Neural crest cell (in vitro differentiated cells): ENCODE measurements around the gene TEX14. TPM values are rescaled to one million over a fixed set of nuclear protein-coding genes. Genes with fewer than 3 reads are reported as not detected.
"Not testable (repeated sequence)": the region's sequence is repeated elsewhere in the genome, so short reads cannot be mapped to it uniquely, and the experiment has no call there.

Experiments used
- DNase-seq: peaks from one replicate; pipeline ENCODE4 v3.0.0; 2021; ENCODE audit warnings: low read depth, mixed read lengths, low spot score
- H3K27ac Mint-ChIP-seq: one replicate; pipeline ENCODE4 v1.8.0; 2021; ENCODE audit warnings: mild to moderate bottlenecking, mixed read lengths; ENCODE audit not compliant: unreplicated experiment
- H3K27me3 Mint-ChIP-seq: 2 replicates; pipeline ENCODE4 v1.8.0; 2021; ENCODE audit warnings: low read depth, mild to moderate bottlenecking, mixed read lengths
- H3K36me3 Mint-ChIP-seq: 2 replicates; pipeline ENCODE4 v1.8.0; 2021; ENCODE audit warnings: low read depth, mild to moderate bottlenecking, mixed read lengths
- H3K4me1 Mint-ChIP-seq: 2 replicates; pipeline ENCODE4 v1.8.0; 2021; ENCODE audit warnings: mixed read lengths
- H3K4me3 Mint-ChIP-seq: one replicate; pipeline ENCODE4 v1.8.0; 2021; ENCODE audit warnings: mild to moderate bottlenecking, mixed read lengths
- H3K9me3 Mint-ChIP-seq: 2 replicates; pipeline ENCODE4 v1.8.0; 2021; ENCODE audit warnings: mixed read lengths
- total RNA-seq: library from RNA; stranded (reverse); gene quantifications from 2 replicates; pipeline ENCODE4 v1.2.1, GENCODE V29; 2021
- TF ChIP-seq, protein P1 (sequence below): fragments of 200-600 bp; sonication (generic); conservative IDR thresholded peaks from 2 replicates; pipeline ENCODE4 v1.5.0; 2021; ENCODE audit warnings: antibody characterized with exemption, mild to moderate bottlenecking

The TEX14 gene
- total RNA-seq, 1 donor from 2014 or later: 0.21 TPM

DNA sequence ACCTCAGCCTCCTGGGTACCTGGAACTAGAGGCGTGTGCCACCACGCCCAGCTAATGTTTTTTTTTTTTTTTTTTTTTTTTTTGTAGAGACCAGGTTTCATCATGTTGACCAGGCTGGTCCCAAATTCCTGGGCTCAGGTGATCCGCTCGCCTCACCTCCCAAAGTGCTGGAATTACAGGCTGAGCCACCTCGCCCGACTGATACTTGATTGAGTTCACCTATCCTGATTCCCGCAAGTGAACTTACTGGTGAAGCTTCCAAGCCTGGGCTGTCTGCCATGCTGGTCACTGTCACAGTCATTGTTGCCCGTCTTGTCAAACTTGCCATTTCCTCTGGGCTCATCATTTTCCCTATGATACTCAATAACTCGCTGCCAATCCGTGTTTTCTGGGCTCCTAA, 106.3 kb downstream of the TEX14 start:
- Mint-ChIP-seq H3K4me1 (no peaks in the 10 kb centered on the region), H3K27me3 (peaks cover 29% of the 10 kb centered on the region), H3K4me3 (no peak overlapping the region), H3K36me3 (no peaks in the 10 kb centered on the region), H3K9me3 (no peaks in the 10 kb centered on the region), H3K27ac (no peak overlapping the region)
- no peak for DNase-seq
- TF ChIP-seq, protein P1, sequence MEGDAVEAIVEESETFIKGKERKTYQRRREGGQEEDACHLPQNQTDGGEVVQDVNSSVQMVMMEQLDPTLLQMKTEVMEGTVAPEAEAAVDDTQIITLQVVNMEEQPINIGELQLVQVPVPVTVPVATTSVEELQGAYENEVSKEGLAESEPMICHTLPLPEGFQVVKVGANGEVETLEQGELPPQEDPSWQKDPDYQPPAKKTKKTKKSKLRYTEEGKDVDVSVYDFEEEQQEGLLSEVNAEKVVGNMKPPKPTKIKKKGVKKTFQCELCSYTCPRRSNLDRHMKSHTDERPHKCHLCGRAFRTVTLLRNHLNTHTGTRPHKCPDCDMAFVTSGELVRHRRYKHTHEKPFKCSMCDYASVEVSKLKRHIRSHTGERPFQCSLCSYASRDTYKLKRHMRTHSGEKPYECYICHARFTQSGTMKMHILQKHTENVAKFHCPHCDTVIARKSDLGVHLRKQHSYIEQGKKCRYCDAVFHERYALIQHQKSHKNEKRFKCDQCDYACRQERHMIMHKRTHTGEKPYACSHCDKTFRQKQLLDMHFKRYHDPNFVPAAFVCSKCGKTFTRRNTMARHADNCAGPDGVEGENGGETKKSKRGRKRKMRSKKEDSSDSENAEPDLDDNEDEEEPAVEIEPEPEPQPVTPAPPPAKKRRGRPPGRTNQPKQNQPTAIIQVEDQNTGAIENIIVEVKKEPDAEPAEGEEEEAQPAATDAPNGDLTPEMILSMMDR: no peak

DNA sequence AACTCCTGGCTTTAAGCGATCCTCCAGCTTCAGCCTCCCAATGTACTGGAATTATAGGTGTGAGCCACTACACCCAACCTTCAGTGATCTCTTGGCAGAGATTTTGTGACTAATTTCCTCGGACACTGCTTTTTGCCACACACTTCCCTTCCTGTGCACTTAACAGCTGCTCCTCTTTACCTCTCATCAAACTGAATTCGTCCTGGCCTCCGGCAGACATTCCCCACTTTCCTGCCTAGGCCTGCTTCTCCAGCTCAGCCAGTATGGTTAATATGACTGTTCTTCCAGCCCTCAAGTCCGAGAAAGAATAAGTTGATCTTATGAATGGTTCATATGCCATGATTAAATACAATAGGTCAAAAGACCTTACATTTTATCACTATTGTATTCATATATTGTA, 108.4 kb downstream of the TEX14 start:
- Mint-ChIP-seq H3K27me3 (peaks cover 41% of the 10 kb centered on the region), H3K4me1 (no peaks in the 10 kb centered on the region), H3K36me3 (no peaks in the 10 kb centered on the region), H3K9me3 (no peaks in the 10 kb centered on the region), H3K27ac (peak overlapping the region; percentile 59), H3K4me3 (no peak overlapping the region)
- TF ChIP-seq, protein P1: no peak
- no peak for DNase-seq

DNA sequence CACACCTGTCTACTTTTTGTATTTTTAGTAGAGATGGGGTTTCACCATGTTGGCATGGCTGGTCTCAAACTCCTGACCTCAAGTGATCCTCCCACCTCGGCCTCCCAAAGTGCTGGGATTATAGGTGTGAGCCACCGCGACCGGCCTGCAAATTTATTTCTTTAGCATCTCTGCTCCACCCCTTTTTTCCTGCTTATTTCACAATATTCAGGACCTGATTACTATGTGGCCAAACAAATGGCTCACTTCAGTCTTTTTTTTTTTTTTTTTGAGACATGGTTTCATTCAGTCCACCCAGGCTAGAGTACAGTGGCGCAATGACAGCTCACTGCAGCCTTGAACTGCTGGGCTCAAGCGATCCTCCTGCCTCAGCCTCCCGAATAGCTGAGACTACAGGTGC, 109.1 kb downstream of the TEX14 start:
- not testable (repeated sequence) for DNase-seq, H3K4me1 Mint-ChIP-seq, H3K27ac Mint-ChIP-seq, H3K36me3 Mint-ChIP-seq, H3K9me3 Mint-ChIP-seq, H3K4me3 Mint-ChIP-seq
- peaks cover 46% of the 10 kb centered on the region for H3K27me3 Mint-ChIP-seq

DNA sequence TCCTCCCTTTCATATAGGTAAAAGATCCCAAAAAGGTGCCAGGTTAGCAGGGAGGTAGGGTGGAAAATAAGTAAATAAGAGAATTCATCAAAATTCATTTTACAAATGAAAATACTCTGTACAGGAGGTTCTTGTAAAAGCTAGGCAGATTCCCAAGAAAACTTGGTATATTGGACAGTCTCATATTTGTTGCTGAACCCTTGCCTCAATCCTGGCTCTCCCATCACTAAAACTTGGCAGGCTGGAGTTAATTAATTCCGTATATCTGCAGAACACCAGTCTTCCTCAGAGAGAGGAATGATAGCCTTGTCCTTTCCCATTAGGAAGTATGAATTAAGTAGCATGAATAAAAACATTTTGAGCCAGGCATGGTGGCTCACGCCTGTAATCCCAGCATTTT, 111.2 kb downstream of the TEX14 start:
- Mint-ChIP-seq H3K36me3 (no peaks in the 10 kb centered on the region), H3K4me1 (peaks cover 12% of the 10 kb centered on the region), H3K27me3 (peaks cover 37% of the 10 kb centered on the region), H3K9me3 (no peaks in the 10 kb centered on the region), H3K4me3 (no peak overlapping the region), H3K27ac (no peak overlapping the region)
- DNase-seq: no peak
- TF ChIP-seq, protein P1: no peak

DNA sequence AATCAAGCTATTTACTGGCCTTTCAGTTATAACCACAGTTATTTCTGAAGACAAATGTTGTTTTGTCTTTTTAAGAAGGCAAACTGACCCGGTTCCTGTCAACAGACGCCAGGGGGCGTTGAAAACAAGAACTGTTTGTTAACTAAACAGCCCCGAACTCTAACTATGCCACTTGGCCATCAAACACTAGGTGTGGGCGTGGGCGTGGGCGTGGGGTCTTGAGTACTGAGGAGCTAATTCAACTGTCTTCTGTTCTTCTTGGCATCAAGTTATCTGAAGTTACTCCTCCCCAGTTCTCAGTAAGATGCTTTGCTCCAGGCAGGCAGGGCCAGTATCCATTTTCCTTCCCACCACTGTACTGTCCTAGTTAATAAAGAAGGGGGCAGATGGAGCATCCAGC, 114.1 kb downstream of the TEX14 start:
- H3K27ac Mint-ChIP-seq: no peak overlapping the region
- peaks cover 23% of the 10 kb centered on the region for H3K27me3 Mint-ChIP-seq
- no peaks in the 10 kb centered on the region for H3K36me3 Mint-ChIP-seq
- H3K4me3 Mint-ChIP-seq: no peak overlapping the region
- TF ChIP-seq, protein P1: peak; percentile 74
- H3K4me1 Mint-ChIP-seq: peaks cover 12% of the 10 kb centered on the region
- DNase-seq: peak; percentile 68
- H3K9me3 Mint-ChIP-seq: no peaks in the 10 kb centered on the region

DNA sequence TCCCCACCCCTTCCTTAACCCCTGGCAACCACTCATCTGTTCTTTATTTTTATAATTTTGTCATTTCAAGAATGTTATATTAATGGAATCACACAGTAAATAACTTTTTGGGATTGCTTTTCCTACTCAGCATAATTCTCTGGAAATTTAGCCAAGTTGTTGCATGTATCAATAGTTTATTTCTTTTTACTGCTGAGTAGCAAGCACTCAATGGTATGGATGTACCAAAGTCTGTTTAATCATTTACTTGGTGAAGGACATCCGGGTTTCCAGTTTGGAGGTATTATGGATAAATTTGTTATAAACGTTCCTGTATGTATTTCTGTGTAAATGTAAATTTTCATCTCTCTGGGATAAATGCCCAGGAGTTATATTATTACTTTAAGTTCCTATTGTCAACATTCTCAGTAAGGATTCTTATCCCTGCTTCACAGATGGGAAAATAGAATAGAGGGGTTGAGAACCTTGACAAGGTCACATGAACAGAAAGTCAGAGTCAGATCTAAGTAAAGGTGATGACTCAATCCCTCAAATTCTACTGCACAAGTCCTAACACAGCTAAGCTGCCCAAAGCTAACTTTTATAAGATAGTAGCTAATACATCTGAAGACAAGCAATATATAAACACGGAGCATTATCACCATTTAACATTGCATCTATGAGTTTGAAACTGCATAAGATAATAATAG, 115.0 kb downstream of the TEX14 start:
- H3K9me3 Mint-ChIP-seq: no peaks in the 10 kb centered on the region
- no peaks in the 10 kb centered on the region for H3K36me3 Mint-ChIP-seq
- no peak for DNase-seq
- no peak overlapping the region for H3K4me3 Mint-ChIP-seq
- peaks cover 22% of the 10 kb centered on the region for H3K27me3 Mint-ChIP-seq
- no peak overlapping the region for H3K27ac Mint-ChIP-seq
- H3K4me1 Mint-ChIP-seq: peaks cover 12% of the 10 kb centered on the region
- TF ChIP-seq, protein P1: no peak
